ENCODE measurements around the gene CLASP1.

Gene CLASP1

DNA sequence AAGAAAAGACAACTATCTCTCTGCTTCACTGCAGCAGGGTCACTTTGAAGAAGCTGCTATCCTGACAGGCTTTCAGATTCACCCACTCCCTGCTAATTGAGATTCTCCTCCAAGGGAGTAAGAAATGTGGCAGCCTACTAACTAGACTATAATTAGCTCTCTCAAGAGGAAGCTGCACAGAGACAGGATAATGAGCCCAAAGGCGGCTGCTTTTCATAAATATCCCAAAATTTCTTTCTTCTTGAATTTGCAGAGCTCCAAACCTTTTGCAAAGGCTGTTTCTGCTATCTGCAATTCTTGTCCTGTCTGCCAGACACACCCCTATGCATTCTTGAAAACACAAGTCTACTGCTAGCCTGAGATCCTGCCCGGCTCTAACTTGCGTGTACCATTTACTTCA is 172.6 kb downstream of the CLASP1 start:
- peaks cover 22% of the 10 kb centered on the region for H3K4me1 Mint-ChIP-seq (ENCODE audit: low read depth)

DNA sequence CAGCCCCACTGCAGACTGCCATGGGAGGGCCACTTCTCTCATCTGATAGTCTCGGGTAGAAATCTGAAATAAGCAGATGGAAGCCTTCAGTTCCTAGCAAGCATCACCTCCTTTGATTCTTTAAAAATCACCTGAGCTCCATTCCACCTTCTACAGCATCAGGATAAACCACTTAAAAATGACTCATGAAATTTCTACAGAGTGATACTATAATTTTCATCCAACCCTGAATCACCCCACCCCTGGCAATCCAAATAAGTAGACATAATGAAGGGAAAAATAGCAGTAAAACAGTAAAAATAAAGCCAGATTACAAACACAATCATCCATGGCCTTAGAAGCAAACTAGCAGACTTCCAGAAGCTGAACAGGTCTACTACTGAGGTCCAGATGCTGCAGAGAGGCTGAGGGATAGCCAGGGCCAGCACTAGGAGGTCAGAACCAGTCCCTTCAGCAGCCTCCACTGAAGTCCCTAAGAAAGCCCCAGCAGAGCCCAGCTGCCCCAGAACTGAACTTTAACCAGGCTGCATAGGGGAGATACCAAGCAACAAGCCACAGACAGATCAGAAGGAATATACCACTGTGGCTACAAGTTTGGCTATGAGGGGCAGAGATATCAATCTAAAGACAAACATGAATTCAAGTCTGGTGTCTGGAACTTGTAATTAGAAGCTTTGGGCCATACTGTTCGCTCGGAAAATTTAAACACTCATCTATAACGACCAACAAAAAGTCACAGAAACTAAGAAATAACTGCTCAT is 173.3 kb downstream of the CLASP1 start:
- Mint-ChIP-seq H3K9me3 (no peaks in the 10 kb centered on the region), H3K4me3 (no peak overlapping the region), H3K4me1 (ENCODE audit: low read depth) (peaks cover 22% of the 10 kb centered on the region), H3K27ac (no peak overlapping the region), H3K36me3 (ENCODE audit: low read depth) (peaks cover 19% of the 10 kb centered on the region), H3K27me3 (no peaks in the 10 kb centered on the region)
- intact Hi-C loops (cut with micrococcal nuclease): no loop called here

More for the DNA sequence above, 172.6 kb downstream of the CLASP1 start:
- H3K4me3 Mint-ChIP-seq: no peak overlapping the region
- peaks cover 16% of the 10 kb centered on the region for H3K36me3 Mint-ChIP-seq (ENCODE audit: low read depth)
- H3K27ac Mint-ChIP-seq: no peak overlapping the region
- intact Hi-C loops (cut with micrococcal nuclease): no loop called here
- H3K9me3 Mint-ChIP-seq: no peaks in the 10 kb centered on the region
- no peaks in the 10 kb centered on the region for H3K27me3 Mint-ChIP-seq

DNA sequence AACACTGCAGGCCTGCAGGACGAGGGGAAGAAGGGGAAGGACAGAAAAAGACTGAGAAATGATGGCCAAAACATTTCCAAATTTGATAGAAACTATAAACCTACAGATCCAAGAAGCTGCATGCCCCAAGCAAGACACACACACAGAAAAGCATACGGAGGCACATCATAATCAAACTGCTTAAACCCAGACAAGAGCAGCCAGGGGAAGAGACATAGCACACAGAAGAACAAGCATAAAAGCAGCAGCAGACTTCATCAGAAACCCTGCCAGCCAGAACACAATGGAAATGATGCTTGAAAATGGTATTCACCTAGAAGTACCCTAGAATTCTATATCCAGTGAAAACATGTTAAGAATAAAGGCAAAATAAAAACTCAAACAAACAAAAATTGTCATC is 175.8 kb downstream of the CLASP1 start:
- Mint-ChIP-seq H3K4me3 (no peak overlapping the region), H3K4me1 (ENCODE audit: low read depth) (peaks cover 22% of the 10 kb centered on the region), H3K9me3 (no peaks in the 10 kb centered on the region), H3K27me3 (no peaks in the 10 kb centered on the region), H3K27ac (no peak overlapping the region), H3K36me3 (ENCODE audit: low read depth) (peaks cover 31% of the 10 kb centered on the region)
- intact Hi-C loops (cut with micrococcal nuclease): no loop called here

DNA sequence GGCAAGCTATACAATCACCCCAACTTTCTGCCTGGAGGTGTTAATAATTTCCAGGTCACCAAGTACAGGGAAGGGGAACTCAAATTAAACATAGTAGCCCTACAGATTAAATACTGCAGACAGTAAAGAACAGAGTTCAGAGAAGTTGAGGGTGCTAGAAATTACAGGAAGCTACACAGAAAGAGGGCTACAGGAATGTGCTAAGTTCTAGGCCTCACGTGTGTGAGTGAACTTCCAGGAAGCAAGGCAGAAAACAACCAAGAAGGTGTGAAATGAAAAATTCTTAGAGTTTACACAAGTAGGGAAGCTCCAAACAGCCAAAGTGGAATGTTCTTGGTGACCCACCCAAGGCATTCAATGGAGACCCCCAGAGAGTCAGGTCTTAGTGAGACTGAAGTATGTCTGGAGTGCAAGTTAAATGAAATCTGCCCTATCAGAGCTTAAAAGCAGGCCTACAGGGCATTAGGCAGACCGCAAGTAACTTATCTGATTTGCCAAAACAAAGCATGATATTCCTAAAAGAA is 176.7 kb downstream of the CLASP1 start:
- Mint-ChIP-seq H3K36me3 (ENCODE audit: low read depth) (peaks cover 41% of the 10 kb centered on the region), H3K4me1 (ENCODE audit: low read depth) (peaks cover 22% of the 10 kb centered on the region), H3K27me3 (no peaks in the 10 kb centered on the region), H3K9me3 (no peaks in the 10 kb centered on the region), H3K27ac (no peak overlapping the region), H3K4me3 (no peak overlapping the region)
- intact Hi-C loops (cut with micrococcal nuclease): no loop called here

DNA sequence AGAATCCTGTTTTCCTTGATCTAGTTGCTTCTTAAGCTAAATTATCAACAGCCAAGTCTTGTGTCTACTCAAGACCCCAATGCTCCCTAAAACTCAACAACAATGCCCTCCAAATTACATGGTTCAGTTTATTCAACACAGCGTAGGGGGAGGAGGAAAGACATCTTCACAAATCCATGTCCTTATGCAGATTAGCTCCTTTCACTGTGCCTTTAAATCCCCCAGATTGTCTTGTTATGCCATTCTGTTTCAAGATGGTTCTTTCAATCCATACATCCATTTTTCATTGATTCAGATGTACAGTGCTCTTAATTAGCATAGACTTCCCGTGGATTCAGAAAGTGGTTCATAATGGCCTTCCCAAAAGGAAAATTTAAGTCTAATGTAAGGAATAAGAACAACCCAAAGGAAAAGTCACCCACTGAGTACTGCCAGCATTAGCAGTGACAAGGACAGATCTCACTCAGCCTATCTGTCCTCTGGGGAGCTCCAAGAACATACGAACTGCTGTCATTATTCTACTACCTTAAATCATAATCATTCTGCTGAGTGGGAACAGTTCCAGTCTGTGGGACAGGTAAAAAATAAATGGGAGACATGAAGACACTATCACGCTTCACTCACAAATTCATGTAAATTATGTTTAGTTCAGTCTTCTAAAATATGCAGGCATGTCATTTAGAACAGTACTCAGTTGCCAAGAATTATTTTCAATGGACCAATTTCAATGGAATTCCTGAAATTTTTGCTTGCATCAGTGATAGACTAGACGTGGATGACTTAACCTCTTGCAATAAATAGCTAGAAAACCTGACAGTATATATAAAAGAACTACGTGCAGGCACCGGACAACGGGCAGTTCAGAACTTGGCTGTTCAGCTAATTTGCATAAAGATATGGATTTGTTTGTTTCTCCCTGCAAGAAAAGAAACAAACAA is 177.5 kb downstream of the CLASP1 start:
- Mint-ChIP-seq H3K4me1 (ENCODE audit: low read depth) (peaks cover 19% of the 10 kb centered on the region), H3K27me3 (no peaks in the 10 kb centered on the region)

GRCh38 chr2:121470917-121471316 is 178.3 kb downstream of the CLASP1 start:
- intact Hi-C loops (cut with micrococcal nuclease): no loop called here
- Mint-ChIP-seq H3K9me3 (no peaks in the 10 kb centered on the region), H3K27ac (no peak overlapping the region), H3K4me1 (ENCODE audit: low read depth) (peaks cover 11% of the 10 kb centered on the region), H3K36me3 (ENCODE audit: low read depth) (peaks cover 55% of the 10 kb centered on the region), H3K4me3 (no peak overlapping the region), H3K27me3 (no peaks in the 10 kb centered on the region)

More for the DNA sequence above, 177.5 kb downstream of the CLASP1 start:
- no peaks in the 10 kb centered on the region for H3K9me3 Mint-ChIP-seq
- H3K4me3 Mint-ChIP-seq: no peak overlapping the region
- intact Hi-C loops (cut with micrococcal nuclease): no loop called here
- no peak overlapping the region for H3K27ac Mint-ChIP-seq
- H3K36me3 Mint-ChIP-seq (ENCODE audit: low read depth): peaks cover 48% of the 10 kb centered on the region

DNA sequence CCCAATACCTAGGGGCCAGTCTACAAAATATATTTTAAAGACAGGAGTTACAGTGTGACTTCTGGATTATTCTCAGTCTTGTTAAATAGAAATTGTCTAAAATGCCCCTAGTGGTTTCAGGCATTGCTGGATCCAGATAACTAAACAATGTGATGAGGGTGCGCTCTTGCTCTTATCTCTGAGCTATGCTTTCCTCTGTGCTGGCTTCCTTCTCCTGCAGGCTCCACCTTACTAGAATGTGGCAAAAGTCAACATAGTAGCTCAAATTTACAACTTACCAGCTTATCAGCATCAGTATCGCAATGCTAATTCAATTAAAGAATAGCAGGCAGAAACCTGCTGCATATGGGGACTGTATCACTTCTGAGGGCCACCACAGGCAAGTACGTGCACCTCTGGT is 179.9 kb downstream of the CLASP1 start:
- Mint-ChIP-seq H3K27ac (no peak overlapping the region), H3K27me3 (no peaks in the 10 kb centered on the region), H3K36me3 (ENCODE audit: low read depth) (peaks cover 55% of the 10 kb centered on the region)

DNA sequence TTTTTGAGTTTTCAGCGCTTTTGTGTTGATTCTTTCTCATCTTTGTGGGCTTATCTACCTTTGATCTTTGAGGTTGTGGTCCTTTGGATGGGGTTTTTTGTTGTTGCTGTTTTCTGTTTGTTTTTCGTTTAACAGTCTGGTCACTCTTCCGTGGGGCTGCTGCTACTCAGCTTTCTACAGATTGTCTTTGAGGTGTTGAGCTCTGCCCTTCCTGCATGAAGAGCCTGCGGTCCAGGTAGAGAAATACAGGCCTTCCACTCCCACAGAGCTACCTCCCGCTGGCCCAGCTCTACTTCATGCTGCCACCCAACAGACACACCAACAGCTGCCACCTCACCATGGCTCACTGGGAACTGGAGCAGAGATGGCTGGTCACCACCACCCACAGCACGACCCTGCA is 180.3 kb downstream of the CLASP1 start:
- Mint-ChIP-seq H3K4me1 (ENCODE audit: low read depth) (no peaks in the 10 kb centered on the region), H3K36me3 (ENCODE audit: low read depth) (peaks cover 55% of the 10 kb centered on the region), H3K27ac (no peak overlapping the region), H3K4me3 (no peak overlapping the region), H3K9me3 (no peaks in the 10 kb centered on the region), H3K27me3 (no peaks in the 10 kb centered on the region)
- intact Hi-C loops (cut with micrococcal nuclease): no loop called here

More for the DNA sequence above, 179.9 kb downstream of the CLASP1 start:
- peaks cover 4% of the 10 kb centered on the region for H3K4me1 Mint-ChIP-seq (ENCODE audit: low read depth)
- intact Hi-C loops (cut with micrococcal nuclease): no loop called here
- H3K4me3 Mint-ChIP-seq: no peak overlapping the region
- no peaks in the 10 kb centered on the region for H3K9me3 Mint-ChIP-seq

DNA sequence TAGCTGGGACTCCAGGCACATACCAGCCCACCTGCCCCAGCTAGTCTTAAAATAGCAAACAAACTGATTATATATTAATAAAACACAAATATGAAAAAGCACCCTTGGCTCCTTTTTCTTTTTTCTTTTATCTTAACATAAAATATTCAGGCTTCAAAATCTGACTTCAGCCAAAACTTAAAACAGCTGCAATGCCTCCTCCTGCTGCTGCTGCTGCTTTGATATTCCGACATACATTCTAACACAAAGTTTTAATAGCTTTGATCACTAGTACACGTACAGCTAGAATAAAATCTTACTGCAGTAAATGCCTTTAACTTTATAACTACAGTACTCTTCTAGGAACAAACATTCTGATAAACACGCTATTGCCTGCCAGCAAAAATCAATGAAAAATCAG is 190.0 kb downstream of the CLASP1 start:
- Mint-ChIP-seq H3K36me3 (ENCODE audit: low read depth) (peaks cover 64% of the 10 kb centered on the region), H3K27ac (no peak overlapping the region), H3K27me3 (no peaks in the 10 kb centered on the region), H3K4me1 (ENCODE audit: low read depth) (no peaks in the 10 kb centered on the region), H3K4me3 (no peak overlapping the region), H3K9me3 (no peaks in the 10 kb centered on the region)
- intact Hi-C loops (cut with micrococcal nuclease): no loop called here

GRCh38 chr2:121456325-121456724 is 192.9 kb downstream of the CLASP1 start:
- Mint-ChIP-seq H3K36me3 (ENCODE audit: low read depth) (peaks cover 83% of the 10 kb centered on the region), H3K27ac (no peak overlapping the region), H3K9me3 (no peaks in the 10 kb centered on the region), H3K4me1 (ENCODE audit: low read depth) (no peaks in the 10 kb centered on the region), H3K4me3 (no peak overlapping the region), H3K27me3 (no peaks in the 10 kb centered on the region)
- intact Hi-C loops (cut with micrococcal nuclease): no loop called here

DNA sequence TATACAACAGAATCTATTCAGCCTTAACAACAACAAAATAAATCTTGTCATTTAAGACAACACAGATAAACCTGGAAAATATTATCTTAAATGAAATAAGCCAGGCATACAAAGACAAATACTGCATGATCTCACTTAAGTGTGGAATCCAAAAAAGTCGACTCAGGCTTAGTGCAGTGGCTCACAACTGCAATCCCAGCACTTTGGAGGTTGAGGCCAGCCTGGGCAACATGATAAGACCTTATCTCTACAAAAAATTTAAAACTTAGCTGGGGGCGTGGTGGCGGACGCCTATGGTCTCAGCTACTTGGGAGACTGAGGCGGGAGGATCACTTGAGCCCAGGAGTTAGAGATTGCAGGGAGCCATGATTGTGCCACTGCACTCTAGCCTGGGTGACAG is 193.8 kb downstream of the CLASP1 start:
- no peak overlapping the region for H3K27ac Mint-ChIP-seq
- peaks cover 89% of the 10 kb centered on the region for H3K36me3 Mint-ChIP-seq (ENCODE audit: low read depth)

DNA sequence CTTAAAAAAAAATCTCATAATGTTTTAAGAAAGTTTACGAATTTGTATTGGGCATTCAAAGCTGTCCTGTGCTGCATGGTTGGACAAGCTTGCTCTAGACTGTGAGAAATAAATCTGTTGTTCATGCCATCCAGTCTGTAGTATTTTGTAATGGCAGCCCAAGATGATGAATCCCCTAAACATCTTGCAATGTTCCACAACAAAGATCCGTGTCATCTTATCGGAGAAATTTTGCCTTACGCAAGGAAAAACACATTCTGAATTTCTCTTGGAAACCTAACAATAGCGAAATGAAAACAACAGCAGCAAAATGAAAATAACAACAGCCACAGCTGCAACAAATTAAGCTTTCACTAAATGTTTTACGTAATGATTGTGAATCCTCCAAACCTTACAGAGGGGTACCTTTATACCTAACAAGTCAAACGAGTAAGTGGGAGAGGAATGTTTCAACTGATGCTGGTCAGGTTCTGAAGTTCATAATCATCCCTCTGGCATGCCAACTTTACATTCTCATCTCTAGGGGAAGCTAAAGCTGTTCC is 194.6 kb downstream of the CLASP1 start:
- H3K36me3 Mint-ChIP-seq (ENCODE audit: low read depth): peaks cover 89% of the 10 kb centered on the region
- intact Hi-C loops (cut with micrococcal nuclease): no loop called here

More for the DNA sequence above, 193.8 kb downstream of the CLASP1 start:
- Mint-ChIP-seq H3K27me3 (no peaks in the 10 kb centered on the region), H3K4me3 (no peak overlapping the region), H3K4me1 (ENCODE audit: low read depth) (no peaks in the 10 kb centered on the region), H3K9me3 (no peaks in the 10 kb centered on the region)
- intact Hi-C loops (cut with micrococcal nuclease): no loop called here

GRCh38 chr2:121451398-121451797 is 197.9 kb downstream of the CLASP1 start:
- Mint-ChIP-seq H3K4me3 (no peak overlapping the region), H3K27ac (no peak overlapping the region), H3K9me3 (no peaks in the 10 kb centered on the region), H3K36me3 (ENCODE audit: low read depth) (peaks cover 96% of the 10 kb centered on the region), H3K4me1 (ENCODE audit: low read depth) (peaks cover 8% of the 10 kb centered on the region), H3K27me3 (no peaks in the 10 kb centered on the region)
- intact Hi-C loops (cut with micrococcal nuclease): no loop called here

More for the DNA sequence above, 194.6 kb downstream of the CLASP1 start:
- no peak overlapping the region for H3K4me3 Mint-ChIP-seq
- H3K9me3 Mint-ChIP-seq: no peaks in the 10 kb centered on the region
- no peaks in the 10 kb centered on the region for H3K4me1 Mint-ChIP-seq (ENCODE audit: low read depth)
- no peak overlapping the region for H3K27ac Mint-ChIP-seq
- no peaks in the 10 kb centered on the region for H3K27me3 Mint-ChIP-seq

GRCh38 chr2:121450301-121450700 is 199.0 kb downstream of the CLASP1 start:
- intact Hi-C loops (cut with micrococcal nuclease): no loop called here
- peaks cover 91% of the 10 kb centered on the region for H3K36me3 Mint-ChIP-seq (ENCODE audit: low read depth)

More at GRCh38 chr2:121450301-121450700, 199.0 kb downstream of the CLASP1 start:
- H3K27ac Mint-ChIP-seq: no peak overlapping the region
- no peaks in the 10 kb centered on the region for H3K9me3 Mint-ChIP-seq
- peaks cover 14% of the 10 kb centered on the region for H3K4me1 Mint-ChIP-seq (ENCODE audit: low read depth)
- H3K27me3 Mint-ChIP-seq: no peaks in the 10 kb centered on the region
- no peak overlapping the region for H3K4me3 Mint-ChIP-seq

Data from dendritic cell treated with granulocyte-macrophage colony-stimulating factor and Interleukin-4, amounts not matched to agents 40 ng/mL and 50 ng/mL, for 4 days (primary cell).